HT1080 (cell line): Measurements from ENCODE around the gene YY2. TPM values are rescaled to one million over a fixed set of nuclear protein-coding genes. Genes with fewer than 3 reads are reported as not detected.
"Not testable (repeated sequence)": the region's sequence is repeated elsewhere in the genome, so short reads cannot be mapped to it uniquely, and the experiment has no call there.

Experiments
- DNase-seq: peaks from one replicate; pipeline ENCODE4 v3.0.0-alpha.2; 2015; ENCODE audit warnings: low read depth
- polyA plus RNA-seq, 2 experiments: library from polyadenylated mRNA; depleted of rRNA; stranded (reverse); fragments of >200 nt; gene quantifications; 2 replicates each; pipeline ENCODE4 v1.2.3, GENCODE V29; 2015
- total RNA-seq: library from RNA; depleted of rRNA; stranded (reverse); fragments of >200 nt; shearing (Covaris generic); gene quantifications from 2 replicates; pipeline ENCODE4 v1.2.3, GENCODE V29; 2014; rRNA removed

YY2 gene
- 1.0 and 1.7 TPM in 2 replicates for total RNA-seq
- 4.9 and 5.0 TPM in 2 replicates for polyA plus RNA-seq (2015; cell fraction: cytosol; rRNA removed)
- polyA plus RNA-seq (2015; cell fraction: nucleus; rRNA removed) = 6.4 and 6.7 TPM in 2 replicates

DNA sequence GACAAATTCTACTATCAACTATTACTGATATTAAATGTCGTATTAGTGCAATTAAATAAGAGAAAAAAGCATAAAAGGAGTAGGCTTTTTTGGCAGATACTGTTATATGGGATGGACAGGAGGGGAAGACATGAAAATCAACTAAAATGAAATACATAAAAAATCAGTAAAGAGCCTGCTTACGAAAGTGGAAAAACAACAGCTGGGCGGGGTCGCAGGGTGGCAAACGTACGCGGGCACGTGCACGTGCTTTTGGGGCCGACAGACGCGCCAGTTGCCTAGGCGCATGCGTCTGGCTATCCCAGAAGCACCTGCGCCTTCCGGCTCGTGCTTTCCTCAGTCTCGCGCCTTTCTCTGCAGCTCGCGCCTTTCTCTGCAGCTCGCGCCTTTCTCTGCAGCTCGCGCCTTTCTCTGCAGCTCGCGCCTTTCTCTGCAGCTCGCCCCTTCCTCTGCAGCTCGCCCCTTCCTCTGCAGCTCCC lies at the start of gene YY2:
YY2 (plus strand) TSS at position 51 of the 479 bp plus-strand sequence. CDS start 498 bp downstream, outside the sequence.
- no peak for DNase-seq

- DNase-seq = peak; percentile 40
Measured at GRCh38 chrX:21806691-21807090, 49.1 kb upstream of the YY2 start.

DNA sequence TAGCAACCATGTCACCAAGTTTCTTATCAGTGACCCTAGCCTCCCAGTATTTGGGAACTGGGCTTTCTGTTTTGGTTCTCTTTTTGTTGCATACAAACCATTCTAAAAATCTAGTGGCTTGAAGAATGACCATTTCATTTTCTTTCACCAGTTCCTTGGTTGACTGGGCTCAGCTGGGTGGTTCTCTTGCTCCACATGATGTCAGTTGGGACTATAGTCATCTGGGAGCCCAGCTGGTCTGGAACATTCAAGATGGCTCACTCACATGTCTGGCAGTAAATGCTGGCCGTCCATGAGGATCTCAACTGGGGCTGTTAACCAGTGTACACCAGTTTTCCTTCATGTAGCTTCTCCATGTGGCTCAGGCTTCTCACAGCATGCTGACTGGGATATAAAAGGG lies 44.0 kb upstream of the YY2 start:
- DNase-seq = no peak

DNA sequence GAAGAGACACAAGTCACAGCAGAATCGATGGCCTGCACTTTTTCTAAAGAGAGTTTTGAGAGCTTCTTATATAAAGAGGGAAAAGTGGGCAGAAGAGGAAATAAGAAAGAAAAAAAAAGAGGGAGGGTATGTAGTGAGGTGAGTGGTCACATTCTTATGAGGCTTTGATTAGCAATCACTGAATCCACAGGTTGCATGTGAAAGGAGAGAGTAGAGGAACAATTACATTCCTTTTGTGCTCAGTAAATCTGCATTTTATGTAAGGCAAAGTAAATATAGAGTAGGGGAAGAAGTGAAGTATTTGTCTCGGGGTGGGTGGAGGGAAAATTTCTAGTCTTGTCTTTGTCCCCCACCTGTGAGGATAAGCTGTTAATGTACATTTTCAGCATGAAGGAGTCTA lies 43.2 kb upstream of the YY2 start:
- DNase-seq = no peak

DNA sequence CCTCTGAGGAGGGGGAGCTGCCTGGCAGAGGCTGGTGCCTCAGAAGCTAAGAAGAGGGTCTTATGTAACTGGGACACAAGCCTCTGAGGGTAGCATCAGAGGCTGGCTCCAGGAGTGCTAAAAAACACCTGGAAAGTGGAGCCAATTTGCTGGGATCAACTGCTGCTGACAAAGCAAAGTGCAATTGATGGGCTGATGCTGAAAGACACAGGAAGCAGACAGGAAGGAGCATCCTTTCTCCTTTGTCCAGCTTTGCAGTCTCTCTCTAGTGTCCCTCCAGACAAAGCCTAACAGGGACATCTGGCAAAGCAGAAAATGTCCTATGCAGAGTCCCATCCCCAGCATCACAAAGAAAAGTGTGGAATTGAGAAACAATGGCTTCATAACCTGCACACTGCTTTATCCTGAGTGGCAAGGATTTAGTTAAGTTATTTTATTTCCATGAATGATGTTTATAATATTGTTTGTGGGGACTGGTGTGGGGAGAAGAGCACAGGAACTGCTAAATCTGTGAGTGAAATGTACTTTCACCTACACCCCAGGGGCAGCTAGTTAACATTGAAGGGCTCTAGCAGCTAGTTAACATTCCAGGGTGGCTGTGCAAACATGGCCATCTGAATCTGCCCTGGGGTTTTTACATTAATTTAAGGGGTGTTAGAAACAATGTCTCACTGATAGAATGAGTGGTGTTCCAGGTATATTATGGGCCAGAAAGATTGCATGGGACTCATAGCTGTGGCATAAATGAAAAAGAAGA lies 42.0 kb upstream of the YY2 start:
- no peak for DNase-seq

GRCh38 chrX:21816136-21816535 lies 39.7 kb upstream of the YY2 start:
- no peak for DNase-seq

GRCh38 chrX:21820170-21820569 lies 35.6 kb upstream of the YY2 start:
- DNase-seq = not testable (repeated sequence)

GRCh38 chrX:21821875-21822274 lies 33.9 kb upstream of the YY2 start:
- DNase-seq = no peak

GRCh38 chrX:21831496-21831895 lies 24.3 kb upstream of the YY2 start:
- no peak for DNase-seq

DNA sequence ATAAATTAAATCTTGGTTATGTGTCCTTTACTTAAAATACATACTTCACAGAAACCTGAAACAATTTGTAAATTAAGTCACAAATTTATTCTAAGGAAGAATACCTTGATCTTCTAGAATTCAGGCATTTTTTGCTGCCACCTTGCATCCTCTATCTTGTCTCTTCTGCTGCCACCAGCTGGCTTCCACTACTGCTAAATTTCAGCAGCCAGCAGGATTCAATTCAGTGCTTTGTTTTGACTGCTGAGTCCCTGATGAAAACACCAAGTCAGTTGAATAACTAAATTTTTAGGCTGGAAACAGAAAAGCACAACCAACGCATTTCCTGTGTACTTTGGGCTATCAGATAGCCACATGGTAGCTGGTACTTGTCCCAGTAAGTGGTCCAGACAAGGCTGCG lies 18.7 kb upstream of the YY2 start:
- no peak for DNase-seq

- no peak for DNase-seq
Measured at GRCh38 chrX:21838937-21839333, 16.9 kb upstream of the YY2 start.

GRCh38 chrX:21839334-21840192 lies 16.2 kb upstream of the YY2 start, which contains the start of gene MBTPS2:
TSS of gene MBTPS2 (plus strand) at chrX:21839617. CDS start at chrX:21839735, 118 bp downstream.
- DNase-seq = peak; percentile 81

DNA sequence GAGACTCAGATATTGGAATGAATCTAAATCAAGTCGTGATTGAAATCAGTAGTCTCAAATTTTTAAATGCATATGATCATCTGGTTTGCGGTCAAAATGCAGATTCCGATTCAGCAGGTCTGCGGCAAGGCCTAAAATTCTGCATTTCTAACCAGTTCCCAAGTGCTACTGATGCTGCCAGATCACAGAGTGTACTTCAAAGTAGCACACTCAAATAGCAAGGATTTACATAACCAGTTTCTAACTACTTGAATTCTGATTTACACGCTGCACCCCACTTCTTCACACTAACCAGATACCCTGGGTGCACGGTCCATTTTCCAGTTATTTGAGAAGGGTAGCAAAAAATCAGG lies 15.6 kb upstream of the YY2 start:
- DNase-seq = peak; percentile 1

GRCh38 chrX:21843179-21843578 lies 12.6 kb upstream of the YY2 start:
- DNase-seq = no peak

DNA sequence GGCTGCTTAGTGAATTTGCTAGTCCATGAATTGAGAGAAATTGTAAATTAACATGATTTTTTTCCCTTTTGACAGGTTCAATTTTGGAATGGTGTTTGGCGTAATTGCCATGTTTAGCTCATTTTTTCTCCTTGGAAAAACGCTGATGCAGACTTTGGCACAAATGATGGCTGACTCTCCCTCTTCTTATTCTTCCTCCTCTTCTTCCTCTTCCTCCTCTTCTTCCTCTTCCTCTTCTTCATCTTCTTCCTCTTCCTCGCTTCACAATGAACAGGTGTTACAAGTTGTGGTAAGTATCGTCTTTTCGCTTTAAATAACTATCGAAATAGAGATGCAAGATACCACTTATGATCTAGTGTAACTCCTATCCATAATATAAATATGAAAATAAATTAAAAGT lies 10.7 kb upstream of the YY2 start:
- DNase-seq = no peak

- no peak for DNase-seq
Measured at GRCh38 chrX:21847342-21847741, 8.4 kb upstream of the YY2 start.

GRCh38 chrX:21853578-21853977 lies 2.2 kb upstream of the YY2 start:
- DNase-seq = no peak

GRCh38 chrX:21856504-21856903 lies 717 bp downstream of the YY2 start:
- no peak for DNase-seq

GRCh38 chrX:21863241-21863640 lies 7.5 kb downstream of the YY2 start:
- no peak for DNase-seq

DNA sequence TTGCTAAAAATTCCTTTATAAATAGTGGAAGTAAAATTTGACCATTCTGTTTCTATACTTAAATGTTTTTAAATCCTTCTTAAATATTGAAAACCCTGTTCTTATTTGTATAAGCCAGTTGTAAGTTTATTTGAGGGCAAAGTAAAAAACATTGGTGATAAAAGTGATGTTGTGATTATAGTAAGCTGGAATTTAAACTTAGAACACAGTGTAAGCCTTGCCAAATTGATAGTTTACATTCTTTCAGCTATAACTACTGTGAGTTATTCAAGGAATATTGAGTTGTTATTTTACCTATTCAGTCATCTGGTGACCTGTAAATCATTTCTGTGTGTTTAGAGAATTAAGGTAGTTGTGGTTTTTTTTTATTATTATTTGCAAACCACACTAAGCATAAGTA lies 9.6 kb downstream of the YY2 start:
- no peak for DNase-seq

GRCh38 chrX:21870494-21870893 lies 14.7 kb downstream of the YY2 start:
- DNase-seq = no peak

DNA sequence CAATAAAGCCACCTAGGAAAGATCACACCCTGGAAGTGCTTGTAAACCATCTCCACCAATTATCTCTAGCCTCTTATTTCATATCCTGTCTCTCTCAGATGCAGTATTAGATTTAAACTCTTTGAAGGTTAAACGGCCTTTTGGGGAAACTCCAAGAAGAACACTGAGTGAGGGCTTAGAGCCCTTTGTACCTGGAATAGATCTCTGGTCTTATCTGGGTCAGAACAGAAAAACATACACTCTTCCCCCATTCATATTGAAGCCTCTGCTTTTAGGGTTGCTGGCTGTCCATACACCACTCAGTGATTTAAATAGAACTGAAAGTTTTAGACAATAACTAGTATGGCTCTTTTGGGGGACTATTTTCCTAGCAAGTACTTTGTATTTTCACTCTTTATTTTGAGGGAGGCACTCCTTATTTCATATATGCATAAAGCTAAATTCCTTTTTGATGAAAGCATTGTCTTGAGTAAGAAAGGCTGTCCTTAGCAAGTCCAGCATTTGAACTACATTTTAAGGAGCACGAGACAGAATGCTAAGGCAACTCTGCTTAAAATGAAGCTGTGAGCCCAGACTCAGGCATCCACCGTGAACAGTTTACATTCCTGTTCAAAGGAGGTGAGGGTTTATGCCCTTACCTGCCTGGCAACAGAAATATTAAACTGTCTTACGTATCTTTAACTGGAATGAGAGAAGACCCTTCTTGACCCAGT lies 17.4 kb downstream of the YY2 start:
- DNase-seq = no peak
